Left lung (tissue), 10 donors: ENCODE results near the gene CEACAM7. TPM values are rescaled to one million over a fixed set of nuclear protein-coding genes. Genes with fewer than 3 reads are reported as not detected.

Experiments used
- ATAC-seq: fragments of 200-7000 bp; cut with Tn5 transposase; one replicate; pipeline ENCODE4 v1.9.1; 2020; ENCODE audit warnings: moderate library complexity
- DNase-seq, 4 donors: peaks; one replicate each; pipeline ENCODE4 v3.0.0-alpha.2; 2013 to 2020
- H3K27ac ChIP-seq, 2 donors: fragments of 200-600 bp; sonication (generic) in 1 of 2; one replicate each; pipeline versions ENCODE4 v1.5.0 to v1.8.0; 2020 to 2021
- H3K27me3 ChIP-seq, 2 donors: fragments of 200-600 bp; sonication (generic) in 1 of 2; one replicate each; pipeline versions ENCODE4 v1.5.0 to v1.8.0; 2020 to 2021
- H3K36me3 ChIP-seq, 2 donors: fragments of 200-600 bp; sonication (generic) in 1 of 2; one replicate each; pipeline versions ENCODE4 v1.5.0 to v1.8.0; 2020 to 2021
- H3K4me1 ChIP-seq, 2 donors: fragments of 200-600 bp; one replicate each; pipeline ENCODE4 v1.8.0; 2021
- H3K4me3 ChIP-seq, 2 donors: fragments of 200-600 bp; sonication (generic) in 1 of 2; one replicate each; pipeline versions ENCODE4 v1.5.0 to v1.8.0; 2020 to 2021; ENCODE audit warnings: mild to moderate bottlenecking in 1 of 2
- H3K9me3 ChIP-seq, 2 donors: fragments of 200-600 bp; sonication (generic) in 1 of 2; one replicate each; pipeline versions ENCODE4 v1.5.0 to v1.8.0; 2020 to 2021
- intact Hi-C, 2 donors: fragments of 100-400 bp; cut with DNase I; formaldehyde crosslinking; loops; one replicate each; pipeline versions ENCODE4 v1.11.2 to v1.14.2; 2022
- polyA plus RNA-seq, 6 donors: library from polyadenylated mRNA; unstranded; fragments of 120-200 nt; gene quantifications; one replicate each; pipeline ENCODE4 v1.2.1, GENCODE V29; 2013; ENCODE audit not compliant: insufficient read length in 6 of 6
- total RNA-seq, 2 donors: library from RNA; stranded (reverse); fragmentation: NEBNext Ultra II Directional; extraction: Animal tissue kit (Norgen Biotek cat#: 25700); gene quantifications; one replicate each; pipeline ENCODE4 v1.2.1, GENCODE V29; 2021
- TF ChIP-seq, protein P1 (sequence below), 2 donors: fragments of 200-600 bp; sonication (generic) in 1 of 2; IDR thresholded peaks; one replicate each; pipeline versions ENCODE4 v1.5.0 to v1.8.0; 2021; ENCODE audit warnings: antibody characterized with exemption in 2 of 2
- donor health status: DM: no; HTN: yes; CAD: no.
- donor health status: DM: no; HTN: no; CAD: no.

The CEACAM7 gene
- total and polyA plus RNA-seq, 8 donors: 0.09 to 0.44 (median 0.15) TPM; not detected in 2

DNA sequence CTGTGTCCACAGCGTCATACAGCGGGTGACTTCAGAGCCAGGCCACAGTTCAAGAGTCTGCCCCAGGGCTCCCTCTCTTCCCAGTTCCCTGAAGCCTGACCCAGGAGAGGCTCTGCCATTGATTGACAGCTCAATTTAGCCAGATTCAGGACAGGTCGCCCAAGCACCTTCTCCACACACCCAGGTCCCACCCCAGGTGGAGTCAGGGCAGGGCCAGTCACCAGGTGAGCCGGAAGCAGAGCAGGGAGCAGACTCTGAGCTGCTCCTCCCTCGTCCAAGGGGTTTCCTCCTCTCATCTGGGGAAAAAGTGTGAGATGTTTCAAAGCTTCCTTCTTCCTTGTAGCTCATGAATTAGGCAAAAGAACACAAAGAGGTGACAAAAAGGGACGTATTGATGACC, 5.6 kb downstream of the CEACAM7 start:
- no peak for ATAC-seq
- no peaks in the 10 kb centered on the region for H3K9me3 ChIP-seq
- no peak for DNase-seq
- intact Hi-C loops: no loop called here
- TF ChIP-seq, protein P1, sequence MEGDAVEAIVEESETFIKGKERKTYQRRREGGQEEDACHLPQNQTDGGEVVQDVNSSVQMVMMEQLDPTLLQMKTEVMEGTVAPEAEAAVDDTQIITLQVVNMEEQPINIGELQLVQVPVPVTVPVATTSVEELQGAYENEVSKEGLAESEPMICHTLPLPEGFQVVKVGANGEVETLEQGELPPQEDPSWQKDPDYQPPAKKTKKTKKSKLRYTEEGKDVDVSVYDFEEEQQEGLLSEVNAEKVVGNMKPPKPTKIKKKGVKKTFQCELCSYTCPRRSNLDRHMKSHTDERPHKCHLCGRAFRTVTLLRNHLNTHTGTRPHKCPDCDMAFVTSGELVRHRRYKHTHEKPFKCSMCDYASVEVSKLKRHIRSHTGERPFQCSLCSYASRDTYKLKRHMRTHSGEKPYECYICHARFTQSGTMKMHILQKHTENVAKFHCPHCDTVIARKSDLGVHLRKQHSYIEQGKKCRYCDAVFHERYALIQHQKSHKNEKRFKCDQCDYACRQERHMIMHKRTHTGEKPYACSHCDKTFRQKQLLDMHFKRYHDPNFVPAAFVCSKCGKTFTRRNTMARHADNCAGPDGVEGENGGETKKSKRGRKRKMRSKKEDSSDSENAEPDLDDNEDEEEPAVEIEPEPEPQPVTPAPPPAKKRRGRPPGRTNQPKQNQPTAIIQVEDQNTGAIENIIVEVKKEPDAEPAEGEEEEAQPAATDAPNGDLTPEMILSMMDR (IDR thresholded peaks at IDR 0.05): no peak
- H3K27me3 ChIP-seq: peaks cover 0 to 68% of the 10 kb centered on the region in 2 donors
- no peaks in the 10 kb centered on the region for H3K36me3 ChIP-seq
- H3K4me3 ChIP-seq: no peak overlapping the region
- H3K27ac ChIP-seq: no peak overlapping the region
- H3K4me1 ChIP-seq: no peaks in the 10 kb centered on the region

DNA sequence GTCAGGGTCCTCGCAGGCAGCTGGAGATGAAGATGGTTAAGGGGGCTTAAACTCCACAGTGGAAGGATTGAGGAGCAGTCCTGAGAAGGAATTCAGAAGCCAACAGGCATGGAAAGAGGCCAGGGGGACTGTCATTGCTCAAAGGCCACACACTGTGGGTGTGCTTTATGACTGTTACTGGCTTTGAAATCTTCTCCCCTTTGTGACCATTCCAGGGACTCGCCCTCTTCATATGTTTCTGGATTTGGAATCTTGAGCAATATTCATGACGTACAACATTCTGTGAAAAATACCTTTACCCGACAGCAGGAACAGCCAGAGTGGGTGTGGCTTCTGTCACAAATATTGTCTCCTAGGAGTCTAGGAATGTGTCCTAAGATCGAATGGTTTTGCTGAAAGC, 16.6 kb downstream of the CEACAM7 start:
- Histone ChIP-seq H3K27ac (no peak overlapping the region), H3K4me3 (no peak overlapping the region), H3K27me3 (peaks cover 0 to 51% of the 10 kb centered on the region in 2 donors), H3K36me3 (no peaks in the 10 kb centered on the region), H3K9me3 (peaks cover 0 to 3% of the 10 kb centered on the region in 2 donors), H3K4me1 (no peaks in the 10 kb centered on the region)
- TF ChIP-seq, protein P1 (IDR thresholded peaks at IDR 0.05): no peak
- ATAC-seq (no peak), DNase-seq (no peak)
- intact Hi-C loops: no loop called here

DNA sequence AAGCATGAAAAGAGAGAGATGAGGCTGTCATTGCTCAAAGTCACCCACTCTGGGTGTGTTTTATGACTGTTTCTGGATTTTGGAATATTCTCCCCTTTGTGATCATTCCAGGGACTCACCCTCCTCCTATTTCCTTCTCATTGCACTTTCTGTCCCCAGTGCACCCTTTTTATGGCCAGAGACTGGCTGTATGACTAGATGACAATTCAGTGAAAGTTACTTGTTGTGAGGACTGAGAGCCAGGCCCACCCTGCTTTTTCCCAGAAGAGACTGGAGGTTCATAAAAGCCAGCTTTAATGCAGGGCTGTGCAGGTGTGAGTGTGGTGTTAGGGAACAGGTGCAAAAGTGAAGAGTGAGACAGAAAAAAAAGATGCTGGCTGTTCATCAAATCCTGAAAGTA, 17.3 kb downstream of the CEACAM7 start:
- ATAC-seq (no peak), DNase-seq (no peak)
- TF ChIP-seq, protein P1 (IDR thresholded peaks at IDR 0.05): no peak
- no peaks in the 10 kb centered on the region for H3K36me3 ChIP-seq
- no peaks in the 10 kb centered on the region for H3K4me1 ChIP-seq
- peaks cover 0 to 45% of the 10 kb centered on the region in 2 donors for H3K27me3 ChIP-seq
- no peak overlapping the region for H3K4me3 ChIP-seq
- intact Hi-C loops: no loop called here
- no peak overlapping the region for H3K27ac ChIP-seq
- H3K9me3 ChIP-seq: peaks cover 0 to 11% of the 10 kb centered on the region in 2 donors

DNA sequence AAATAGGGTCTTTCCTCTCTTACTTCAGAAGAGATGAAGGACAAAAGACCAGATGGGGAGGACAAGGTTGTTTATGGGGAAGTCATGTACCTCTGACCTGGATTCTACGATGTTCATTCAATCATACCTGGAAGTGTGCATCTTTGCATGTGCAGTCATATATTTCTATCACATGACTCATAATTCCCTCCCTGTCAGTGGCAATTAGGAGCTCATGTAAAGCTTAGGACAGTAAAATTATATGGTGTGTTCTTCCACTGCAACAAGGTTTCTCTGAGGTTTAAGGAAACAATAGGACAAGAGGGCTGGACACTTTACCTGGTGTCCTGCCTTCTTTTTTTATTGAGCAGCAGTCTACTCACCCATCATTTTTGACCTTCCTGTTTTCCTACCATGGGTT, 19.8 kb downstream of the CEACAM7 start:
- intact Hi-C loops: no loop called here

DNA sequence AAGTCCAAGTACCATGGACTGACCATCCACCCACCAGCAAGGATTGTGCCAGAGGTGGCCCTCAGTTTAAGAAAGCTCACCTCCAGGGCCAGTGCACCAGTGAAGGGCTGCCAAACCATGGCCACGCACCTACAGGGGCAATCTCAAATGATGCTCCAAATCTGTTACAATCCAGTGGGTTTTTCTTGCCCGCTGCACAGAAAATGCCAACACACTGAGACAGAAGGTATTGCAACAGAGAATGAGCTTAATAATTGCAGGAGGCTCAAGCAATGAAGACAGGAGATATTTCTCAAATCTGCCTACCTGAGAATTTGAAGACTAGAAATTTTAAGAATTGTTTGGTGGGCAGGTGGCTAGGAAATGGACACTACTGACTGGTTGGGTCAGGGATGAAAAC, 22.0 kb downstream of the CEACAM7 start:
- intact Hi-C loops: no loop called here
- TF ChIP-seq, protein P1 (IDR thresholded peaks at IDR 0.05): no peak
- no peaks in the 10 kb centered on the region for H3K36me3 ChIP-seq
- no peak for ATAC-seq
- H3K27me3 ChIP-seq: peaks cover 0 to 17% of the 10 kb centered on the region in 2 donors
- peaks cover 0 to 31% of the 10 kb centered on the region in 2 donors for H3K9me3 ChIP-seq
- DNase-seq: no peak
- H3K27ac ChIP-seq: no peak overlapping the region
- no peaks in the 10 kb centered on the region for H3K4me1 ChIP-seq
- H3K4me3 ChIP-seq: no peak overlapping the region

More for the DNA sequence above, 19.8 kb downstream of the CEACAM7 start:
- Histone ChIP-seq H3K4me3 (no peak overlapping the region), H3K4me1 (no peaks in the 10 kb centered on the region), H3K9me3 (peaks cover 0 to 30% of the 10 kb centered on the region in 2 donors), H3K36me3 (no peaks in the 10 kb centered on the region), H3K27me3 (peaks cover 0 to 32% of the 10 kb centered on the region in 2 donors), H3K27ac (no peak overlapping the region)
- TF ChIP-seq, protein P1 (IDR thresholded peaks at IDR 0.05): no peak
- no peak for DNase-seq
- no peak for ATAC-seq
